H1 (cell line): ENCODE data around the gene FNDC11. TPM values are rescaled to one million over a fixed set of nuclear protein-coding genes. Genes with fewer than 3 reads are reported as not detected.

Experiments used
- CBX5 ChIP-seq: fragments of 300-800, 300-1000 bp; sonication (generic); IDR thresholded peaks from 2 replicates; pipeline ENCODE4 v1.7.1; 2016; ENCODE audit warnings: antibody characterized with exemption, low read length, low read depth
- CHD7 ChIP-seq: fragments of 300-600 bp; sonication (generic); IDR thresholded peaks from 2 replicates; pipeline ENCODE4 v1.7.1; 2012; ENCODE audit warnings: low read length, moderate library complexity, mild to moderate bottlenecking, inconsistent platforms; ENCODE audit not compliant: insufficient replicate concordance
- E2F6 ChIP-seq: IDR thresholded peaks from 2 replicates; pipeline ENCODE4 v1.6.1; 2012; ENCODE audit warnings: inconsistent platforms
- EZH2 ChIP-seq: fragments of 200-600 bp; sonication (generic); IDR thresholded peaks from 2 replicates; pipeline ENCODE4 v1.7.1; 2012; ENCODE audit warnings: low read depth, mild to moderate bottlenecking, moderate library complexity, low read length, inconsistent platforms; ENCODE audit not compliant: severe bottlenecking
- FOSL1 ChIP-seq: IDR thresholded peaks from 2 replicates; pipeline ENCODE4 v1.6.1; 2011; ENCODE audit warnings: mild to moderate bottlenecking, low read depth, low read length, moderate library complexity; ENCODE audit not compliant: insufficient read depth
- PHF8 ChIP-seq: fragments of 200-600 bp; sonication (generic); conservative IDR thresholded peaks from 2 replicates; pipeline ENCODE4 v1.7.1; 2012; ENCODE audit warnings: low read depth, mild to moderate bottlenecking, inconsistent platforms, low read length, moderate library complexity
- SUZ12 ChIP-seq: fragments of 200-600 bp; sonication (generic); IDR thresholded peaks from 2 replicates; pipeline ENCODE4 v1.6.1; 2012; ENCODE audit warnings: mild to moderate bottlenecking, inconsistent platforms, low read length, moderate library complexity, mixed read lengths
- polyA plus RNA-seq, 7 experiments: library from polyadenylated mRNA; depleted of rRNA in 3 of 7; stranded (reverse) in 5 of 7; unstranded in 2 of 7; fragments of >200 nt in 5 of 7; fragments of 200-250 nt in 2 of 7; gene quantifications; 1 replicate in 5 of 7; 2 replicates in 1 of 7; 4 replicates in 1 of 7; pipeline versions ENCODE4 v1.2.1 to v1.2.3, GENCODE V29; 2011 to 2013; ENCODE audit warnings: missing spikeins in 2 of 7, mixed read lengths in 2 of 7
- total RNA-seq: library from RNA; stranded (reverse); fragmentation: NEBNext Ultra II Directional; extraction: Animal tissue kit (Norgen Biotek cat#: 25700); gene quantifications from 2 replicates; pipeline ENCODE4 v1.2.1, GENCODE V29; 2021

FNDC11 gene
- total and polyA plus RNA-seq, 2 of the 8 experiments (the other 6 are each of a cell fraction or from before 2014, with no cell fraction given) = 2.6 to 8.8 TPM

DNA sequence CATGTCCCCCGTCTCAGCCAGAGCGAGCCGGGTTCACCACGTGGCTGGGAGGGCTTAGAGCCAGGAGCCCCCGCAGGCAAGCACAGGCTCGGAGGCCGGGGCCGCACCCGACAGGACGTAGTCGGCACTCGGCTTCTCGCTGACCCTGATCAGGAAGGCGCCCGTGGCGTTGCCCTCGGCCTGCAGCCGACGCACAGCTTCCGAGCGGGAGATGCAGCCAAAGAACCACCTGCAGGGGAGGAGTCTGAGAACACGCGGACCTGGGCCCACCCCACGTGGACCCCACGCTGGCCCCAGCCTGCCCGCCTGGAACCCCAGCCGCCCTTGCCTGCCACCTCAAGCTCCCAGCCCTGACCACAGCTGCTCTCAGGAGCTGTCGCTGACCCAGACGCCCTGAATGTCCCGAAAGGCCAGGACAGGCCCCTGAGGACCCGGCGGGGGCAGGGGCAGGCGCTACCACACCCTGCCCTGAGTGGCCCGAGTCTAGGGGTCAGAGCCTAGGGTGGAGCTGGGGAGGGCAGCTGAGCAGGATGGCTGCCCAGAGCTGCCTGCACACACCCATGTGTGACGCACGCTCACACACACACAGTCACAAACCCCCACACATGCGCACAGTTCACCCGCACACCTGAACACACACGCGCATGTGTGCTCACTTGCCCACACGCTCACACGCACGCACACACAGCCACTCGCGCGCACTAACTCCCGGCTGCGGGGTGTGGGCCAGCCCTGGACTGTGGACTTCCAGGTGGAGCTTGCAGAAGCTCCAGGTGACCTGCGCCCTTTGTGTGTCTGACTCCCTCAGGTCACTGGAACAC, 18.9 kb upstream of the FNDC11 start (continued):
- TF ChIP-seq CHD7 (no peak), E2F6 (peak; percentile 76), SUZ12 (no peak), CBX5 (no peak), PHF8 (no peak), FOSL1 (no peak), EZH2 (no peak)
